Cardiac muscle cell (in vitro differentiated cells and primary cell): ENCODE data around the gene NT5M. TPM values are rescaled to one million over a fixed set of nuclear protein-coding genes. Genes with fewer than 3 reads are reported as not detected.

ENCODE experiments used
- DNase-seq, 2 donors: peaks; one replicate each; pipeline versions ENCODE4 v3.0.0 to v3.0.0-alpha.2; 2010 to 2017; ENCODE audit warnings: low read depth in 1 of 2, low spot score in 1 of 2
- H3K27ac ChIP-seq: fragments of 200-600 bp; sonication (generic); 2 replicates; pipeline ENCODE4 v1.5.1; 2016
- H3K27me3 ChIP-seq: fragments of 200-600 bp; sonication (generic); 2 replicates; pipeline ENCODE4 v1.6.0; 2016; ENCODE audit warnings: control low read depth
- H3K36me3 ChIP-seq: fragments of 200-600 bp; sonication (generic); 2 replicates; pipeline ENCODE4 v1.5.1; 2016; ENCODE audit warnings: control low read depth
- H3K4me1 ChIP-seq: fragments of 200-600 bp; sonication (generic); 2 replicates; pipeline ENCODE4 v1.8.1; 2017; ENCODE audit warnings: low read depth, mild to moderate bottlenecking, mixed run types
- H3K4me3 ChIP-seq: fragments of 200-600 bp; sonication (generic); 2 replicates; pipeline ENCODE4 v1.5.1; 2016; ENCODE audit warnings: mild to moderate bottlenecking
- H3K9me3 ChIP-seq: fragments of 200-600 bp; sonication (generic); 2 replicates; pipeline ENCODE4 v1.5.1; 2017; ENCODE audit warnings: low read depth, mild to moderate bottlenecking, control low read depth
- polyA plus RNA-seq: library from polyadenylated mRNA; unstranded; fragments of >200 nt; fragmentation: Nextera tagmentation; extraction: Ambion mirVana; gene quantifications from 2 replicates; pipeline ENCODE4 v1.2.1, GENCODE V29; 2016
- total RNA-seq: library from RNA; depleted of rRNA; stranded (reverse); fragments of >200 nt; gene quantifications from 2 replicates; pipeline ENCODE4 v1.2.3, GENCODE V29; 2016
- TF ChIP-seq, protein P1 (sequence below): IDR thresholded peaks from 2 replicates; pipeline ENCODE4 v1.5.1; 2012; ENCODE audit warnings: low read depth, mild to moderate bottlenecking, low read length

NT5M gene
- total and polyA plus RNA-seq, 2 experiments from 2014 or later = 32.9 to 38.5 TPM

DNA sequence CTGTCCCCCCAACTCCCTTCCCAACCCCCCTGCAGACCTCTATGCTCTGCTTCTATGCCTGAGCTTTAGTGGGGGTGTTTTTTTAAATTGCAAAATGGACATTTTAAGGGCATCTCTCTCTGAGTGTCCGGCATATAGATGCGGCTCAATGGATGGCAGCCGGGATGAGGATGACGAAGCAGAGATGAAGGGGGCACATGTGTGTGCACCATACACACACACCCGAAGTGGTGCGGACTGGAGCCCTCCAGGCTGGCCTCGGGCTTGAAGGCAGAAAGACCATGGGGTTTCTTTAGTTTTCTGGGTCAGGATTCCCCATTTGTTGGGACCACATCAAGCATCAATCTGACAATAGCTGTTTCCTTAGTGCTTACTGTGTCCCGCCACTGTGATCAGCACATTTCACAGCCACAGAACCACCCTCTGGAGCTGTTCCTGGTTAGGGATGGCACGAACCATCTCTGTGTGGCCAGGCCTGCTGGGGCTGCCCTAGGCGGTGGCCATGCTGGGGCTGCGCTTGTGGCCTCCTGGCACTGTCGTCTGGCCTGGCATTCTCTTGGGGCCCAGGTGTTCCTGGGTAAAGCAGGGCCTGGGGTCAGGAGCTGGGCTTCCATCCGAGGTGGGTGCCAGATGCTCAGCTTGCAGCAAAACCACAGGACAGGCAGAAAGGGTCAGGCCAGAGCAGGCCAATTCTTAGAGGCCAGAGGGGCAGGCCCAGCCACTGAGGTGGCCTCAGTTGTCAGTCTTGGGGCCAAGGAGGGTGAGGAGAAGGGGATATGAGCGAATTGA lies 49.9 kb downstream of the NT5M start:
- Histone ChIP-seq H3K27me3 (no peaks in the 10 kb centered on the region), H3K9me3 (no peaks in the 10 kb centered on the region), H3K27ac (no peak overlapping the region), H3K4me1 (no peaks in the 10 kb centered on the region), H3K36me3 (no peaks in the 10 kb centered on the region), H3K4me3 (no peak overlapping the region)
- no peak for DNase-seq
- TF ChIP-seq, protein P1, sequence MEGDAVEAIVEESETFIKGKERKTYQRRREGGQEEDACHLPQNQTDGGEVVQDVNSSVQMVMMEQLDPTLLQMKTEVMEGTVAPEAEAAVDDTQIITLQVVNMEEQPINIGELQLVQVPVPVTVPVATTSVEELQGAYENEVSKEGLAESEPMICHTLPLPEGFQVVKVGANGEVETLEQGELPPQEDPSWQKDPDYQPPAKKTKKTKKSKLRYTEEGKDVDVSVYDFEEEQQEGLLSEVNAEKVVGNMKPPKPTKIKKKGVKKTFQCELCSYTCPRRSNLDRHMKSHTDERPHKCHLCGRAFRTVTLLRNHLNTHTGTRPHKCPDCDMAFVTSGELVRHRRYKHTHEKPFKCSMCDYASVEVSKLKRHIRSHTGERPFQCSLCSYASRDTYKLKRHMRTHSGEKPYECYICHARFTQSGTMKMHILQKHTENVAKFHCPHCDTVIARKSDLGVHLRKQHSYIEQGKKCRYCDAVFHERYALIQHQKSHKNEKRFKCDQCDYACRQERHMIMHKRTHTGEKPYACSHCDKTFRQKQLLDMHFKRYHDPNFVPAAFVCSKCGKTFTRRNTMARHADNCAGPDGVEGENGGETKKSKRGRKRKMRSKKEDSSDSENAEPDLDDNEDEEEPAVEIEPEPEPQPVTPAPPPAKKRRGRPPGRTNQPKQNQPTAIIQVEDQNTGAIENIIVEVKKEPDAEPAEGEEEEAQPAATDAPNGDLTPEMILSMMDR = no peak

DNA sequence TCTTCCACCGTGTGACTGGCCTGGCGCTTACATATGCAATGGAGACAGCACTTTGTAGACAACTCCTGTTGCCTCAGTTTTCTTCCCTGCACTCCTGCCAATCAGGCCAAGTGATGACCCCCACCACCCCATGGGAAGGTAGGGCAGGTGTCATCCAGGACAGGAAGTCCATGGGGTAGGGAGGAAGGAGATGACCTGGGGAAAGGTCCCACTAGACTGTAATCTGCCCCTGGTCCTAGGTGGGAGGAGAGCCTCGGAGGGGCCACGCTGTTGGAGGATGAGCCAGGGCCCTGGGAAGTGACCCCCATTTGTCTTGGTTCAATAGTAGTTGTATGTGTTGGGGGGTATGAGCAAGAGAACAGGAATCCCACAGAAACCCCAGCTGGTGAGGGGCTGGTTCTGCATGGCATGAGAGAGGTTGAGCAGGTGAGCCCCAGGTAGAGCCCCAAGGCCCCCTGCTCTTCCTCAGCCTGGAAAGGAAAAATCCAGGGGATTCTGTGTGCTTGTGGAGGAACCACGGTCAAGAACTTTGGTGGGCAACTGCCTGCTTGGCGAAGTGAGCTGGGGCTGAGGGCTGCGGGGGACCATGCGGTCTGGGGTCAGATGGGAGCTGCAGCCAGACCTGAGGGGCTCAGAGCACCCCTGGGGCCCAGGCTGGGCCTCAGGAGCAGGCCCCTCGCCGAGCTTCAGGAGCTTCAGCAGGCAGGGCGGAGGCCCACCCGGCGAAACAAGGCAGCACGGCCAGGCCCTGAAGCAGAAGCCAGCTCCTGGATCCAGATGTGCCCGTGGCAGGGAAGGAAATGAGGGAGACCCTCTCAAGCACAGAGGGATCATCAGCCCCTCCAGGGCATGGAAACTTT lies 50.7 kb downstream of the NT5M start:
- Histone ChIP-seq H3K9me3 (no peaks in the 10 kb centered on the region), H3K36me3 (no peaks in the 10 kb centered on the region), H3K27ac (no peak overlapping the region), H3K4me3 (no peak overlapping the region), H3K4me1 (no peaks in the 10 kb centered on the region), H3K27me3 (no peaks in the 10 kb centered on the region)
- TF ChIP-seq, protein P1 = no peak
- DNase-seq = no peak

DNA sequence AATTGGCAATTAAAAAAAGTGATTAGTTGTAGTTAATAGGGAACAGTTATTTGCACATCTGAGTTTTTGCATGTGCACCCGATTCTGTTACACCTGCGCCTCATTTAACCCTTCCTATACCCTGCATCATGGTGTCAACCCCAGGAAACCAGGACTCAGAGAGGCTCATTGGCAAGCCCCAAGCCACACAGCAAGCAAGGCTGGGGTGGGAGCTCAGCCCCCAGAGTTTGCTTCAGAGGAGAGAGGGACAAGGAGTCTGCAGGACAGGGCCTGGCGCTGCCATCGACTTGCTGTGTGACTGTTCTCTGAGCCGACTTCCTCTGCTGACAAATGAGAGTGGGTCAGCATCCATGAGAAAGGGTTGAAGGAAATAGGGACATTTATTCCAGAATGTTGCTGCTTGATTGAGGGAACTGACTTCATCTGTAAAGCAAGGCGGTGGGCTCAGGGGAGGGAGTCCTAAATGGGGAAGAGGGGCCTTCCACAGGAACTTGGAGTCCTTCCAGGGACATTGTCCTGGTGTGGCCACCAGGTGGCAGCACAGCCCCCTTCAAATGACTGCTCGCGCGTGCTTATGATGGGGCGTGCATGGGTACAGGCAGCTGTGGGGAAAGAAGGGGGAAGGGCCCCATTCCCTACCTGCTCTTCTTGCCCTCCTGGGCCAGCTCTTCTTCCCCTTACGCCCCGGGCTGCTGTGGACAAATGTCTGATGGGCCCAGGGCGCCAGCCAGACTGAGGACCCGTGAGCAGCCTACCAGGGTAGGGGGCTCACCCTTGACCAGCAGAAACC lies 51.6 kb downstream of the NT5M start:
- DNase-seq = peak; percentile 78 to 85
- no peaks in the 10 kb centered on the region for H3K27me3 ChIP-seq
- TF ChIP-seq, protein P1 = peak; percentile 82
- H3K36me3 ChIP-seq = no peaks in the 10 kb centered on the region
- H3K27ac ChIP-seq = no peak overlapping the region
- no peaks in the 10 kb centered on the region for H3K4me1 ChIP-seq
- no peaks in the 10 kb centered on the region for H3K9me3 ChIP-seq
- H3K4me3 ChIP-seq = no peak overlapping the region

DNA sequence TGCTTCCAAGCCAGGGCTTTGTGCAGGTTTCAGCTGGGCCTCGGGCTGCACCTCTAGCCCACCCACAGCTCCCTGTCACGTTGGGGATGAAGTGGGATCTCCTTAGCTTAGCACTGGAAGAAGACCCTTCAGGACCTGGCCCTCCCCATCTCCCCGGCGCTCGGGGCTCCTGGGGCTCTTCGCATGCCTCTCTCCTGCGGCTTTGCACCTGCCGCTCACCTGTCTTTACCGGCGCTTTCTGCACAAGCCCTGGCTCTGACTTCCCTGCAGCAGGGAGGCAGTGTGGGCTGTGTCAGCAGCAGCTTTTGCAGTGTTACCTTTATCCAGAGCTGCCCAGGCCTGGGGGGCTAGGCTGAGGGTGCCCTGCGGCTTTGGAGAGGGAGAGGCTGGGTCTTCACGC lies 52.3 kb downstream of the NT5M start:
- Histone ChIP-seq H3K4me1 (no peaks in the 10 kb centered on the region), H3K4me3 (no peak overlapping the region), H3K27me3 (no peaks in the 10 kb centered on the region), H3K27ac (no peak overlapping the region), H3K36me3 (no peaks in the 10 kb centered on the region), H3K9me3 (no peaks in the 10 kb centered on the region)
- TF ChIP-seq, protein P1 = no peak
- DNase-seq = no peak
